CD4-positive, alpha-beta T cell treated with Interleukin-4 for 4 hours (primary cell): ENCODE measurements around the gene LY6G6C.
A peak's percentile ranks its signal among the peaks of the same experiment; 100 is the strongest.
"Not testable (repeated sequence)": the region's sequence is repeated elsewhere in the genome, so short reads cannot be mapped to it uniquely, and the experiment has no call there.

Experiments
- DNase-seq: peaks from one replicate; pipeline ENCODE4 v3.0.0-alpha.2; 2020

LY6G6C gene

DNA sequence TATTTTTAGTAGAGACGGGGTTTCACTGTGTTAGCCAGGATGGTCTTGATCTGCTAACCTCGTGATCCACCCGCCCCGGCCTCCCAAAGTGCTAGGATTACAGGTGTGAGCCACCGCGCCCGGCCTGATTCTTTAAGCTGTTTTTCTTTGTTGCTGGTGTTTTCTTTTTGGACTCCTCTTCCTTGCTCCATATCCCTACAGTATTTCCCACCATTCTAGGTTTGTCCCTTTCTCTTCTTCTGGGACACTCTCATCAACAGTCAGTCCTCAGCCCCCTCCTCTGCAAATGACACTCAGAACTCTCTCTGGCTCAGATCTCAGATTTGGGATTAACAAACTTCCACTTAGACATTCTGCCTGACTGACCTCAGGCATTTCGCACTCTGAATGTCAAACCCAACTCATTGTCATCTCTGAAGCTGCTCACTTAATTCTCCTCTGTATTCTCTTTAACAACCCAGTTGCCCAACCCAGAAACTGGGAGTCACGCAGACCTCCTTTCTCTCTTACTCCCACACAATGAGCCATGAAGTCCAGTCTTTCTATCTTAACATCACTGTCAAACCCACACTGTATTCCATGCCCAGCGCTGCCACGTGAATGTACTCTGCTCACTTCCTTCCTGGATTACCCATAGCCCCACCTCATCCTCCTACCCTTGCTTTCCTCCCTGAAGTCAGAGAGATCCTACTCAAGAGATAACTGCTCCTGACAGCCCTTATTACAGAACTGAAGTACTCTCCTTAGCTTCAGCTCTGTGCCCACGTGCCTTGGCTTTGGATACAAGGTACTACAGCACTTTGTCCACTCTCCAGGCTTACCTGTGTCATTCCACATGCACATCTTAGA, 4.2 kb upstream of the LY6G6C start:
- DNase-seq = no peak

DNA sequence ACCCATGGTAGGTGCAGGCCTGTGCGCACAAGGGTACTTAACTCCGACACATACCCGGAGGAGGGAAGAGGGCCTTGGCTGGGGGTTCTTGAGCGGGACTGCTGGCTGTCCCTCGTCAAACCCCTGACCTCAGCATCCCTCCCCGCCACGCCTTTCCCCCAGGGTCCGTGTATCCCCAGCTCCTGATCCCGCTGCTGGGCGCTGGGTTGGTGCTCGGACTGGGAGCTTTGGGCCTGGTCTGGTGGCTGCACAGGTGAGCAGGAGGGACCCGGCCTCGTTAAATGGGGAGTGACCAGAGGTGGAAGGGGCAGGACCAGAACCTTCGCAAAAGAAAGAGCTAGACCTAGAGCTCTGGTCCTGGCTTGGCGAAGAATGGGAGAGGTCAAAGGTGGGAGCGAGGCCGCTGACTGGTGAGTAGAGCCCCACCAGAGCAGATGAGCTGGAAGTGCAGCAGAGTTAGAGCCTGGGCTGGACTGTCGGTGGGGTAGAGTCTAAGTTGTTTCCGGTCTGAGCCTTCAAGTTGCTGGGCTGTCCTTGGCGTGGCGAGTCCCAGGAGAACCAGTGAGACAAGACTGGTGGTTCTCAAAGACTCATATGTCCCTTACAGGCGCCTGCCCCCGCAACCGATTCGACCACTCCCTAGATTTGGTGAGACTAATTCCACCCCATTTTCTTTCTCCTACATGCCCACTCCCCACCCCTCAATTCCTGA, 2.6 kb upstream of the LY6G6C start:
- no peak for DNase-seq

DNA sequence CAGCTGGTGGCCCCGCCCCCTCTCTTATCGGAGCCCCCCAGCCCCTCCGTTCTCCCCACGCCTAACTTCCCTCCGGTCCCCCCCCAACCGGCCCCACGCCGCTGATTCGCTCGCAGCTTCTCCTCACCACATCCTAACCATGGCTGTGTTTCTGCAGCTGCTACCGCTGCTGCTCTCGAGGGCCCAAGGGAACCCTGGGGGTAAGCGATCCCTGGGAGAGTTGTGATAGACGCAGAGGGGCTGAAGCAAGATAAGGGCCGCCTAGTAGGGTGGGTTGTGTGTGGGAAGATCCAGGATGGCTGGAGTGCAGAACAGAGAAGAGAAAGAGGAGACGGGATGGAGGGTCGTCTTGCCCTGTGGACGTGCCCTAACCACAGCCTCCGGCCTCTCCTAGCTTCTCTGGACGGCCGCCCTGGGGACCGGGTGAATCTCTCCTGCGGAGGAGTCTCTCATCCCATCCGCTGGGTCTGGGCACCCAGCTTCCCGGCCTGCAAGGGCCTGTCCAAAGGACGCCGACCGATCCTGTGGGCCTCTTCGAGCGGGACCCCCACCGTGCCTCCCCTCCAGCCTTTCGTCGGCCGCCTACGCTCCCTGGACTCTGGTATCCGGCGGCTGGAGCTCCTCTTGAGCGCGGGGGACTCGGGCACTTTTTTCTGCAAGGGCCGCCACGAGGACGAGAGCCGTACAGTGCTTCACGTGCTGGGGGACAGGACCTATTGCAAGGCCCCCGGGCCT, 1.9 kb upstream of the LY6G6C start, which contains the start of gene MPIG6B:
Gene MPIG6B (plus strand): TSS at position 129 of the 735 bp plus-strand sequence. CDS start 11 bp downstream, at position 140.
- DNase-seq = no peak

DNA sequence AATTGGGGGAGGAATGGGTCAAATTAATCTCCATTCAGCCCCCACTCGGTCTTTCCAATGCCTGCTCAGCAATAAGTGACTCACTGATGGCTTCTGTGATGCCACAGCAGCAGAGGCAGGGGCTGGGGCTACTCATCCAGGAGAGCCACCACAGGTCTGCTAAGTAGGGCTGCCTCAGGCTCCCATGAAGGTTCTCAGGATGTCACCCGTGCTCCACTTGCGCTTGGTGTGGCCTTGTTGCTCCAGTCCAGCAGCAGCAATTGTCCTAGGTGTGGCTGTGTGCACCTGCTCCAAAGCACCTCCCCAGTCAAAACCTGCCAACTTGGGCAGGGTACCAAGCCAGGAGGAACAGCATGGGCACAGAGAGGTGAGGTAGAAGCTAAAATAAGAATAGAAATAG, 627 bp upstream of the LY6G6C start:
- no peak for DNase-seq

DNA sequence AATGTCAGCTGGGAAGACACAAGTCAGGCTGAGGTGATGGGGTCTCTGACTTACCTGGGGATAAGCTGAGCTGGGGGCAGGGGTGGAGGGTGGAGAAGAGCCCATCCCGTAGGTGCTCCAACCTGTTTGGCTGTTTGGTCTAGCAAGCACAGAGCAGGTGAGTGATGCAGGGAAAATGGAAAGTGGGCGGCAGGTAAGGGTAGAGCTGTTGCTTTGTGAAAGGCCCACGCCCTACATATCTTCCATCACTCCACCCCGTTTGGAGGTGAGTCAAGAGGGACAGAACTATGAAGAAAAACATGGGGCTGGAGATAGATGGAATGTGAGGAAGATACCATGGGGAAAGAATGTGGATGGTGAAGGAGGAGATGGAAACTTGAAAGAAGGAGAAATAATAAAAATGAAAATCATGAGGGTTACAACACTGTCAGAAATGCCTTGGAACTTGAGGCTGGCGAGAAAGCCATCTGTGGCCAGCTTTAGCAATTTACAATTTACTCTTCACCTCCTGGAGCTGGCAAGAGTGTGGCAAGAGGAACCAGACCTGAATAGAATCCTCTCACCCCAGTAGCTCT, 1.3 kb downstream of the LY6G6C start:
- DNase-seq = no peak

DNA sequence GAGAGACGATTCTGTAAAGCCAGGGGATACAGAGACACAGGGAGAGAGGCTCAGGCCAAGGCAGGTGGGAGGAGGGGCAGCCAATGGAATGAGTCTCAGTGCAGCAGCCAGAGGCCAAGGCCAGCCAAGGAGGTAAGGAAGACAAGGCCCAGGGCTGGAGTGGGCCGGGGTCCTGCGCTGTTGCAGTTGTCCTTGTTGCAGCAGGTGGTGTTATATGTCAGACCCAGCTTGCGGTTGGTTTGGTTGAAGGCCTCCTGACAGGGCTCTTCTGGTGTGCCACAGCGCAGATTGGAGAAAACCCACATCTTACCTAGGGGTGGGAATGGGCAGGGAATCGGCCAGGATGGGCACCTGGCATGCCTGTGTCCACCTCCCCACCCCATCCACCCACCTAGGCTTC, 2.5 kb downstream of the LY6G6C start:
- DNase-seq = no peak

DNA sequence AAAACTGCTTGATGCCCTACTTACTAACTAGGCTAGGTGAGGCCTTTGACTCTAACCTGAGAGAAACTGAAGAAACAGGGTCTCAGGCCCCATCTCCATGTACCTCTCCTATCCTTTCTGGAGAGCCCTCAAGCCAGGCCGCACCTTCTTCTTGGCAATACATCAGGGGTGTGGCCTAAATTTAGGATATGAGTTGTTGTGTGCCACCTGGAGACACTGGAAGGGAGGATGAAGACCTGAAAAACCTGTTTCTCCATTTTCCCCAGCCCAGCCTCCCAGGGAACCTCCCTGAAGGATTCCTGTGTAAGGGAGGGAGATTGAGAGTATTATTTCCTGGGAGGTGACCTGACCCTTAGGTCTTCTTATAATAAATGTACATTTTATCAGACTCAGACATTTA, 3.3 kb downstream of the LY6G6C start:
- no peak for DNase-seq

DNA sequence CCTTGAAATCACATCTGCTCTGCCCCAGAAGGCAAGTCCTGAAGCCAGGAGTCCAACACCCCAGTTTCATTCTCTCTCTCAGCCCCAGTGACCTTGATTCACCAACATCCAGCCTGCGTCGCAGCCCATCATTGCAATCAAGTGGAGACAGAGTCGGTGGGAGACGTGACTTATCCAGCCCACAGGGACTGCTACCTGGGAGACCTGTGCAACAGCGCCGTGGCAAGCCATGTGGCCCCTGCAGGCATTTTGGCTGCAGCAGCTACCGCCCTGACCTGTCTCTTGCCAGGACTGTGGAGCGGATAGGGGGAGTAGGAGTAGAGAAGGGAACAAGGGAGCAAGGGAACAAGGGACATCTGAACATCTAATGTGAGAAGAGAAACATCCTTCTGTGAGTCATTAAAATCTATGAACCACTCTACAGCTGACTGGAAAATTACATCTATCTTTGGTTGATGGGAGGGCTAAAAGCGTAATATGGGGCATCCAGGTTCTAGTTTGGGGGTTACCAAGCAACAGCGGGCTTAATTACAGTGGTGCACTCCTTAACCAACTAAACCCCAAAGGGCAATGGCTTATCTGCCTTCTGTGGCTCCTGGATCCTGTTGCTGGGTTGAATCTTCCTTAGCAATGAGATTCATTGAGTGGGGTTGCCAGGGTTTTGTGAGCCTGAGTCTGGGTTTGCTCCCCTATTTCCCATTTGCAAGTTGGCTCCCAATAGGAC, 3.9 kb downstream of the LY6G6C start:
- no peak for DNase-seq

DNA sequence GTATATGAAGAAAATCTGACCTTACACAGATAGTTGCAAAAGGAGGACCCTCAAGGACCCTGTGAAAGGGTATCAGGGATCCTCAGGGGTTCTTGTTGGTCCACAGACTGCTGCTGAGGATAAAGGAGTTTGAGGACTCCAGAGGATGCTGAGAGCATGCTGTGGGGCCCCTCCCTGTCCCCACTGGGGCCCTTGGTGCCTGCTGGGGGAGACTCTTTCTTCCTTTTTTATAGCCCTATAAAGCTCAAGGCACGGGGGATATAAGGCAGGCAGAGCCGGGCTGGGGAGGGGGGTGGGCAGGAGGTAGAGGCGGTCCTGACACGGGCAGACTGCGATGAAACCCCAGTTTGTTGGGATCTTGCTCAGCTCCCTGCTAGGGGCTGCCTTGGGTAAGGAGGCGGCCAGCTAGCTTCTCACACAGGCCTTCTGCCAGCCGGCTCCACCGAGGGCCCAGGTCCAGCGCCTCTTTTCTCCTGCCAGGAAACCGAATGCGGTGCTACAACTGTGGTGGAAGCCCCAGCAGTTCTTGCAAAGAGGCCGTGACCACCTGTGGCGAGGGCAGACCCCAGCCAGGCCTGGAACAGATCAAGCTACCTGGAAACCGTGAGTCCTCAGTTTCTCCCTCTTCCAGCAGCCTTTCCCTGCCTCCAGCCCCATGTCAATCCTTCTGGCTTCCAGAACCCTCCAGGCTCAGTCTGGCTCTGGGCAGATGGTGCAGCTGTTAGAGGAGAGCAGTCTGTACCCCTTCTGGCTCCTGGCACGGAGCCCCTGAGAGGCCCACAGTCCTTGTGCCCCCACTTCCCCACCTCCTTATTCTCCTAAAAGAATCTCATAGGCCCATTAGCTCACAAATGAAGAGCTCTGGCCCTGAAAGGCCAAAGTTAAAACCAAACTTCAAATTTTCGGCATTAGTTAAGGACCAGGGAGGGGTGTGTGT, 6.3 kb downstream of the LY6G6C start, which contains the start of gene LY6G6D:
Gene LY6G6D (plus strand): TSS at position 327 of the 937 bp plus-strand sequence. CDS start 8 bp downstream, at position 335.
- DNase-seq = no peak

DNA sequence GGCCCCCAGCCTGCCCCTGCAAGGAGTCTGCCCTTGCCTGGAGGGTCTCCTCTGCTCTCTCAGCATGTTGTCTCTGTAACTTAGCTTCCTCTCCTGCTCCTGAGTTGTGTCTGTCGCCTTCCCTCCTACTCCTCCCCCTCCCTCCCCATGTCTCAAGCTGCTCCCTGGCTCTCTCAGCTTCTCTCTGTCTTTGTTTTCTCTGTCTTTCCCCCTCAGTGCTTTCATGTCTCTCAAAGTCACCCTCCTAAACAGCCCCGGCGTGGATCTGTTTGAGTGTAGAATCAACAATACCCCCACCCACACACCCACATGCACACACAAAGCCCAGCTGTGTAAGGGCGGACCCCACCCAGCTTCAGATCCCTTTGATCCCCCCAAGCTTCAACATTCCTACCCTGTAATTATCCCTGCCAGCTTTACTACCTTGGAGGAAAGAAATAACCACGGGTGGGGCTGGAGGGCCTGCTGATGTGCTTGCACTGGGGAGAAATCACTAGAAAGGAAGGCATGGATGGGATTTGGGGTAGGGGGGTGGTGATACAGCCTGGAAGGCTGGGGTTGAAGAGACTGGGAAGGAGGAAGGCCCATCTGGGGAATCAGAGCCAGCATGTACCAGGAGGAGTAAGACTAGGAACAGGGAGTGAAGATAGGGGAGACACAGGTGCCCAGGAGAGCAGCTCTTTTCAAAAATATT, 7.4 kb downstream of the LY6G6C start:
- no peak for DNase-seq

DNA sequence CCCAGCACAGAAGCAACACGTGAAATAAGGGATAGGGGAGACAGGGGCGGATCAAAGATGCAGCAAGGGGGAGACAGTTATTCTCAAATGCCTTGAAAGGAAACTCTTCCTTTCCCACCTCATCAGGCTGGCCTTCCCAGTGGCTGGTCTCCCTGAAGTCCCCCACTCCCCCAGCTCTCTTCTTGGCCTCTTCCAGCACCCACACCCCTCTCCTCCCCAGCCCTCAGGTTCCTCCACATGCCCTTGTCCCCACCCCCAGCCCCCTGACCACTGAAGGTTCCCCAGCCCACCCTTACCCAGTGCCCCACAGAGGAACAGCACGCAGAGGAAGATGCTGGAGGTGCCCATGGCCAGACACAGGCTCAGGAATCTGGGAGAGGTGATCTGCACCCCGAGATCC, 8.1 kb downstream of the LY6G6C start:
- no peak for DNase-seq

DNA sequence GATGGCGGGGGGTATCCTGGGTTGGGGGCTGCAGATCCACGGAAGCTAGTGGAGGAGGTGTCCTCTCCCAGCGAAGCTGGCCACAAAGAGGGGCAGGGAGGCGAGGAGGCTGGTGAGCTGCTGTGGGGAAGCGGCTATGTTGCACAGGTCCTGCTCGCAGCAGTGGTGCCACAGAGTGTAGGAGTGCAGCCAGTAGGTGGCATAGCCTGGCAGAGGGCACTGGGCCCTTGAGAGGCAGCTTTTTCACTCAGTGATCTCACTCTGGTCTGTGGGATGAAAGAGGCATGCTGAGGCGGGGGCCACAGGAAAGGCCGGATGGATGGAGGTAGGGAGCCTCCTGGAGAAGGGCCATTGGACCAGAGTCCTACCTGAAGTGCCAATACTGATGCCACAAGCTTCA, 9.2 kb downstream of the LY6G6C start:
- DNase-seq = peak; percentile 9

DNA sequence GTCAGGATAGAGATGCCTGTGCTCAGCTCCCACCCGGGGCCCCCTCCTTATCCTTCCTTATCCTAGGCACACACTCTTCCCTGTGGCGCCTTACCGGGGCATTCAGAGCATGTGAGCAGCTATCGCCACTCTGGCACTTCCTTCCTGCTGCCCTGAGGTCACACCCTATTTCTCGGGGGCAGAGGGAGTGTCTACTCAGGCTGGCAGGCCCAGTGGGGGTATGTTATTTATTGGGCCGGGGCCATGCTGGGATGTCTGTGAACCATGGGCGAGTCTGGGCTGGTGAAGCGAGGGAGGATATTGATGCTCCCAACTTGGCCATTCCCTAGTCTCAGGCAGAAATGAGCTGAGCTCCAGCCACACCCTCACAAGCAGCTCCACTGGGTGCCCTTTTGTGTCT, 10.3 kb downstream of the LY6G6C start:
- no peak for DNase-seq

DNA sequence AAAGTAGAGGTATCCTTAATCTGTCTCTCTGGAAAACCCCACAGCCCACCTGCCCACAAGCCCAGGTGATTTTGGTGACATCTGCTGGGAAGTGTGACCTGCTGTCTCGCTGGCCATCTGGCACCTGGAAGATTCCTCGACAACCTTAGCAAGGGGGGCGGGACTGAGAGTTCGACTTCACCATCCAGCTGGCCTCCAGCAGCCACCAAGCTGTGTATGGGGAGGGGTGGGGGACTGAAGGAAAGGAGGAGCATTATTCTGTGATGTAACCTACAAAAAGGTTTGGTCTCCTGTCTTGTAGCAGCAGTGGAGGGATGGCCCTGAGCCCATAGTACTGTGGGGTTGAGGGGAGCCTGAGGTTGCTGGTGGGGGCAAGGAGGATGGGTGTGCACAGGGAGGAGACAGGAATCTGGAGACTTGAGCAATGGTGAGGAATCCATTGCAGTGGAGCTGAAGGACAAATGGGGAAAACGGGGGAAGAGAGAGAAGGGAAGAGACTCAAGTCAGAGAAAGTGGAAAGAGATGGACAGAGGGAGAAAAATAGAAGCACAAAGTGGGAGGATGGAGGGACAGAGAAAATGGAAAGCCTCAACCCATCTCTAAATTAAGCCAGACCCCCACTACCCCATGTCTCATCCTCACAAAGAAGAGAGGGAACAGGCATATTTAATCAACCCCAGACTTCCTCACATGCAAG, 10.9 kb downstream of the LY6G6C start:
- no peak for DNase-seq

DNA sequence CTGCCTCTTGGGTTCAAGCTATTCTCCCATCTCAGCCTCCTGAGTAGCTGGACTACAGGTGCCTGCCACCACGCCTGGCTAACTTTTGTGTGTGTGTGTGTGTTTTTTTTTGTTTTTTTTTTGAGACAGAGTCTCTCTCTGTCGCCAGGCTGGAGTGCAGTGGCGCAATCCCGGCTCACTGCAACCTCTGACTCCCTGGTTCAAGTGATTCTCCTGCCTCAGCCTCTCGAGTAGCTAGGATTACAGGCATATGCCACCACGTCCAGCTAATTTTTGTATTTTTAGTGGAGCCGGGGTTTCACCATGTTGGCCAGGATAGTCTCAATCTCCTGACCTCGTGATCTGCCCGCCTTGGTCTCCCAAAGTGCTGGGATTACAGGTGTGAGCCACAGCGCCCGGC, 12.4 kb downstream of the LY6G6C start:
- not testable (repeated sequence) for DNase-seq

DNA sequence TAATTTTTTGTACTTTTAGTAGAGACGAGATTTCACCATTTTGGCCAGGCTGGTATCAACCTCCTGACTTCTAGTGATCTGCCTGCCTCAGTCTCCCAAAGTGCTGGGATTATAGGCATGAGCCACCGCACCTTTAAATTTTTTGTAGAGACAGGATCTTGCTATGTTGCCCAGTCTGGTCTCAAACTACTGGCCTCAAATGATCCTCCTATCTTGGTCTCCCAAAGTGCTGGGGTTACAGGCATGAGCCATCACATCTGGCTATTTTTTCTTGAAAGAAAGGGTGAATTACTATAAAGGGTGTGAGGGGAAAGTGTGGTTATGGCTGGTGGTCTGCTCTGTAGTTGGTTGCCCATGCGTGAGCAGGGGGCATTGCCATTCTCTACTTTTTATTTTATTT, 13.3 kb downstream of the LY6G6C start:
- DNase-seq = no peak

DNA sequence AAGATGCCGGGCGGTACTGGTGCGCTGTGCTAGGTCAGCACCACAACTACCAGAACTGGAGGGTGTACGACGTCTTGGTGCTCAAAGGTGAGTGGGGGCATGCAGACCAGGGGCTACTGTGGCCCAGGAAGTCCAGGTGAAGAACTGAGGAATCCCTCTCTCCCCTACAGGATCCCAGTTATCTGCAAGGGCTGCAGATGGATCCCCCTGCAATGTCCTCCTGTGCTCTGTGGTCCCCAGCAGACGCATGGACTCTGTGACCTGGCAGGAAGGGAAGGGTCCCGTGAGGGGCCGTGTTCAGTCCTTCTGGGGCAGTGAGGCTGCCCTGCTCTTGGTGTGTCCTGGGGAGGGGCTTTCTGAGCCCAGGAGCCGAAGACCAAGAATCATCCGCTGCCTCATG, 13.8 kb downstream of the LY6G6C start:
- no peak for DNase-seq

DNA sequence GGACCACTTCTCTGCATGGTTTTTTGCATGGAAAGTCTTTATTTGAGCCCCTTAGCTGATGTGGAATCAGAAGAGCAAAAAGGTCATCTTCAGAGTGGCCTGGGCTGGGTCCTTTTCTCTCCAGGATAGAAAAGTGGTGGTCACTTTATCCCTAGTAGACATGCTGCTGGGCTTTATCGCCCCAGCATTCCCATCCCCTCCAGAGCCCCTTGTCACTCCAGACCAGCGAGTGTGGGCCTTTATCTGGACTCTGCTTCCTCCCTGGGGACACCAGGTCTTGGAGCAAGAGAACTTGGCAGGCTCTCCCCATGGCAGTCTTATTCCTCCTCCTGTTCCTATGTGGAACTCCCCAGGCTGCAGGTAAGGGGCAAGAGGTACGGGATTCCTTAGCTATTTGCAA, 14.9 kb downstream of the LY6G6C start, which contains the start of gene LY6G6F:
Gene LY6G6F (plus strand): TSS at position 268 of the 400 bp plus-strand sequence. CDS start 41 bp downstream, at position 309.
- DNase-seq = no peak

DNA sequence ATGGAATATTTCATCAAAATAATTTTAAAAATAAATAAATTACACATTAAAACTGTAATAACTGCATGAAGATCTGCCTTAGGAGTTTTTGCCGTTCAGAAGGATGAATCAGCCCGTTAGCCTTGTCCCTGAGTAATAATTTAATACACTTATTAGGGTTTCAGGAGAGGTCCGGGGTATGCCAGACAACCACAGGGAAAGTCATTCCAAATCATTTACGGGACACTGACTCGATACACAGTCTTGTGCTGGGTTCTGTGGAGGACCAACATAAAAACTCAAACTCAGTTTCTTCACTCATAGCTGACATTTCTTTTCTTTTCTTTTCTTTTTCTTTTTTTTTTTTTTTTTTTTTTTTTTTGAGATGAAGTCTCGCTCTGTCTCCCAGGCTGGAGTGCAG, 15.6 kb downstream of the LY6G6C start:
- DNase-seq = no peak
